NCI-H446 treated with DMSO at 0.1 percent for 48 hours (cell line): ENCODE measurements around the gene RGL4.

Experiments used
- DNase-seq: peaks from one replicate; lab custom pipeline; 2025; lab: John Stamatoyannopoulos, UW

The RGL4 gene

DNA sequence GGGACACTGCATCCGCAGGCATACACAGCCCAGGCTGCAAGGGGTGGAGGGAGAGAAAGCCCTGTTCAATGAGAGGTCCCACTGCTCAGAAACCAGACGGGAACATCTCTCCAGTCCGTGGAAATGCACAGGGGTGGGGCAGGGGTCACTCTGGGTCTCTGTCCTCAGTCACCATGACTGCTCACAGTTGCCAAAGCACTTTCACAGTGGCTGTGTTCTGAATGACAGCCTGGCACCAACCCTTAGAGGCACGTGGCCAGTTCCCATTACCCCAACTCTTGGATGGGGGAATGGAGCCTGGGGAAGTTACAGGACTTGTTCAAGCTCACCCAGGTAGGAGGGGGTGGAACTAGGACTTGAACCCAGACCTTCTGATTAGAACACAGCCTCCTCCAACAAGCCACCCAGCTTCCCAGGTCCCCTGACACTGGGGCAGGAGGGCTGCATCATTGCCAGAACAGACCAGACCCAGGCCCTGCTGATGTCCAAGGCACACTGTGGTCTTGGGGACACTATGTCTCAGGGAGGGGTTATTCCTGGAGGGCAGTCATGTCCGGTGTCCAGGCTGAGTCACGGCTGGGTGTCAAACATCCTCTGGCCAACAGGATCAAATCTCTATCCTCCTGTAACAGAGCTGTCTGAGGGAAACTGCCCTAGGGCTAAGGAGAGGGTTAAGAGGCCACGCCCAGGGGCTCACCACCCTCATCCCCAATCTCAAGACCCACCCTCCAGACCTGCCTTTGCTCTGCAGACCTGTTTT, 51.9 kb downstream of the RGL4 start:
- DNase-seq = no peak

DNA sequence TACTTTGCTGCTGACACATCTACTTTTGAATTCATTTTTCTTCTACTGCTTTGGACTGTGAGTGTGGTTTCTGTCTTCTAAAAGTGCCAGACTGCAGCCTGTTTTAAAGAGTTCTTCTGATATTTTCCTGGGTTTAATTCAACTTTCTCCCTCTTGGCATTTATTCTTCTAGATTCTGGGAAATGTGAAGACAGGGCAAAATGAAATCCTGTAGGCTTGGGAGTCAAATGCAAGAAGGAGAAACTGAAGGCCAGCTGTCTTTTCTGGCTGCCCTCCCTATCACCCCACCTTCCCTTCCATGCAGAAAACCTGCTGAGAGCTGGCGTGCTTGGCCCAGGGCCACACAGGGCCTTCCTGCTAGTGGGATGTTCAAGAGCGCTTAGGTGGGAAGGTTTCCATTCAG, 52.5 kb downstream of the RGL4 start:
- DNase-seq = no peak

DNA sequence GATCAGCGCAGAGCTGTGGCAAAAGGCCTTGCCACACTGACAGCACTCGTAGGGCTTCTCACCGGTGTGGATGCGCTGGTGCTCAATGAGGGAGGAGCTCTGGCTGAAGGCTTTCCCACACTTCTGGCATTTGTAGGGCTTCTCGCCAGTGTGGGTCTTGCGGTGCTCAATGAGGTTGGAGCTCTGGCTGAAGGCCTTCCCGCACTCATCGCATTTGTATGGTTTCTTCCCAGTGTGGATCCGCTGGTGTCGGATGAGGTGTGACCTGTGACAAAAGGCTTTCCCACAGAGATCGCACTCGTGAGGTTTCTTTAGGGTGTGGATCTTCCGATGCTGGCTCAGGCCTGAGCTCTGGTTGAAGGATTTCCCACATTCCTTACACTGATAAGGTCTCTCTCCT, 53.2 kb downstream of the RGL4 start:
- DNase-seq = no peak

DNA sequence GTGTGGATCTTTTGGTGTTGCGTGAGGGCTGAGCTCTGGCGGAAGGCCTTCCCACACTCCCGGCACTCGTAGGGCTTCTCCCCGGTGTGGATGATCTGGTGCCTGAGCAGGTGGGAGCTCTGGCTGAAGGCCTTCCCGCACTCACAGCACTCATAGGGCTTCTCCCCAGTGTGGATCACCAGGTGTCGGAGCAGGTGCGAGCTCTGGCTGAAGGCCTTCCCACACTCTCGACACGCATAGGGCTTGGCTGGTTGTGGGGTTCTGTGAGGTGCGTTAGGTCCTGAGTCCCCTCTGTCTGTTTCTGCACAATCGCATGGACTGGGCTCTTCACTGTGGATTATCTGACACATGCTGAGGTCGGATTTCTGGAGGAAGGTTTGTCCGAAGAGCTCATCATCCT, 53.7 kb downstream of the RGL4 start:
- DNase-seq = no peak

DNA sequence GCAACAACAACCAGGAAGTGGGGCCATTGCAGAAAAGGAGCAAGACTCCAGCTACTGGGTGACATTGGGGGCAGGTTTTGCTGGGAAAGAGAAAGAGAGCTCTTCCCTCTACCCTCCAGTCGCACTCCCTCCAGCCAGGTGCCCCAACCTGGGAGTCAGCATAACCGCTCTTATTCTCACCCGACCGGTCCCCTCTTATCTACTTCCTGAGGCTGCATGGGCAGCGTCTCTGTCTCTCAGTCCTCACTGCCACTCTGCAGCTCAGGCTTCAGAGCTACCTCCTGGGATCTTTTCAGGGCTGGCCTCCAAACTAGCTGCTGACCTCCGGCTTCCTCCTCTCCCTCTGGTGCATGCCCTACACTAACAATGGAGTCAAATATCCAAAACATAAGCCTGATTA, 55.0 kb downstream of the RGL4 start:
- no peak for DNase-seq
